Stimulated activated CD4-positive, alpha-beta T cell treated with anti-CD3 and anti-CD28 coated beads, Interleukin-2, amount 100 ng/mL, for 4 hours (primary cell): ENCODE data around the gene RAB14.
"Not testable (repeated sequence)": the region's sequence is repeated elsewhere in the genome, so short reads cannot be mapped to it uniquely, and the experiment has no call there.

Experiments used
- DNase-seq: peaks from one replicate; pipeline ENCODE4 v3.0.0-alpha.2; 2020; ENCODE audit warnings: low read depth

RAB14 gene

GRCh38 chr9:121156263-121156731 is 45.4 kb downstream of the RAB14 start:
- no peak for DNase-seq

DNA sequence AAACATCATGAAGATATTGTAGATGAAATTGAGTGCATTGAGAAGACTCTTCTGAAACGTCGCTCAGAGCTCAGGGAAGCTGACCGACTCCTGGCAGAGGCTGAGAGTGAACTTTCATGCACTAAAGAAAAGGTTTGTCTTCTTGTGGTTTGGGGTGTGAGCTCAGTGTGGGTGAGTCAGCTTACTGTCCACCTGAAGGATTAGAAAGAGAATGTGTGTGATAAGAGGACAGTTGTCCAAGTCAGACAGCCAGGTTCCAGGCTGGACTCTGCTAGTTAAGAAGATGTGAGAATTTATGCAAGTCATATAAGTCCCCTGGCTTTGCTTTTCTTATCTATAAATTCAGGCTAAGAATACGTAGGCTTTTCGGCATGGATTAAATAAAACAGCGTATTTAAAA is 46.9 kb downstream of the RAB14 start:
- no peak for DNase-seq

DNA sequence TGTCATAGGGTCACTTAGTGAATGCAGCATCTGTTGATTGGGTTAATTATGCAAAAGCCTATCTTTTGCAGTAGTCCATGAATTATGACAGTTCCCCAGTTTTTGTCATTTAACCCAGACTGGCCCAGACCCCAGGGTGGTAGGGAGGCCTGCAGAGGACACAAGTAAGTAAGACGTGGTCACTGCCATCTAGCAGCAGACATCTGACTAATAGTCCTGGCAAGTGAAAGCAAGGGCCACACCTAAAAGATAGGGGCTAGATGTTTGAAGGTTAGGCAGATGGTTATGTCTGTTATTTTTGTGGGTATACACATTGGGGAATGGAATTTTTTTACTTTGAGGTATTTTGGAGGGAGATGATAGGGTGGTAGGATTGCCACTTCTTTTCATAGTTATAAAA is 48.0 kb downstream of the RAB14 start:
- DNase-seq = no peak

- no peak for DNase-seq
Observed at GRCh38 chr9:121150188-121150587, 51.5 kb downstream of the RAB14 start.

DNA sequence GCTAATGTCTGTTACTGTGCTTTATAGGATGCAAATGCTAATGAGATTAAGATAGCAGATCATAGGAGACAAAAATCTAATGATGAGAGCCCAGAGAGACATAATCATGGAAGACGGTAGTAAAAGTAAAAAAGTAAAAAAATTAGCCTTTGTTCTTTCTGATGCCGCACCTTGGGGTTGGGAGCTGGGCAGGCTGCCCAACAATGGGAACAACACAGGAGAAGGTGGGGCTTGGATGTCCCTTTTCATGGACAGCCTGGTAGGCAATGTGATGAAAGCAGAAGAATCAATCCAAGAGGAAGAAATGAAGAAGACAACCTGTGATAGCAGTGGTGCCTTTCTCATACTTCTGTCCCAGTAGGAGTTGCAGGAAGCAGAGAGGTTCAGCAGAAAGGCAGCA is 57.2 kb downstream of the RAB14 start:
- no peak for DNase-seq

DNA sequence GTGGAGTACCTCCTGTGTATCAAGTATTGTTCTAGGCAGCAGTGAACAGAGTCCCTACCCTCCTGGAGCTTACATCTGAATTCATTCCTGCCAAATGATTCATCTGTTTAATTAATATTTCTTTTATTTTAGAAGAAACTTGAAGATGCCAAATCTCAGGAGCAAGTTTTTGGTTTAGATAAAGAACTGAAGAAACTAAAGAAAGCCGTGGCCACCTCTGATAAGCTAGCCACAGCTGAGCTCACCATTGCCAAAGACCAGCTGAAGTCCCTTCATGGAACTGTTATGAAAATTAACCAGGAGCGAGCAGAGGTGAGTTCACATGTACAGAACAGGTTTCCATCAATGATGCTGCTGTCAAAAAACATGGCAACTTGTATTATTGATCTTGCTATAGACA is 57.9 kb downstream of the RAB14 start:
- no peak for DNase-seq

DNA sequence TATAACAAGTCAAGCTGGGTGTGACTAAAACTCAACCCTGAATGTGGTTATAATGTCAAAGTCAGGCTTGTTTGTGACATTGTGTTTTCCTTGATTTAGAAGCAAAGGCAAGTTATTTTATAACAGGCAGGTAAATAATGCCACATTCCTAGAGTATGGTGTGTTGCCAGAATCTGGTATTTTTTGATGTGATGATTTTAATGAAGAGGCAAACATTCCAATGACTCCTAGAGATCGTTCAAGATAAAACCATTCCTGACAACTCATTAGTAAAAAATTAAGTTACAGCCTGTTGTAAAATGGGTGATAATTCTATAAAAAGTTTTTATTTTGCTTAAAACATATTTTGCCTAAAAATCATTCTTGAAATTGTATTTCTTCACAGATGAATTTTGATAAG is 60.0 kb downstream of the RAB14 start:
- no peak for DNase-seq

DNA sequence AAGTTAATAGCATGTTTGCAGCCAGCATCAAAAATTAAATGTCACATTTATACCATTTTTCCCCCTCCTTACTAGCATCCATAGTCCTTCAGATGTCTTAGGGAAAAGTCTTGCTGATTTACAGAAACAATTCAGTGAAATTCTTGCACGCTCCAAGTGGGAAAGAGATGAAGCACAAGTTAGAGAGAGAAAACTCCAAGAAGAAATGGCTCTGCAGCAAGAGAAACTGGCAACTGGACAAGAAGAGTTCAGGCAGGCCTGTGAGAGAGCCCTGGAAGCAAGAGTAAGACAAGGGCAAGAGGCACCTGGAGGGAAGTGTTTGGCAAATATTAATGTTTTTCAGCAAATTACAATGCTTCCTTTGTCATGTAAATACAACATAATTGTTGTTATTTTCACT is 60.4 kb downstream of the RAB14 start:
- no peak for DNase-seq

DNA sequence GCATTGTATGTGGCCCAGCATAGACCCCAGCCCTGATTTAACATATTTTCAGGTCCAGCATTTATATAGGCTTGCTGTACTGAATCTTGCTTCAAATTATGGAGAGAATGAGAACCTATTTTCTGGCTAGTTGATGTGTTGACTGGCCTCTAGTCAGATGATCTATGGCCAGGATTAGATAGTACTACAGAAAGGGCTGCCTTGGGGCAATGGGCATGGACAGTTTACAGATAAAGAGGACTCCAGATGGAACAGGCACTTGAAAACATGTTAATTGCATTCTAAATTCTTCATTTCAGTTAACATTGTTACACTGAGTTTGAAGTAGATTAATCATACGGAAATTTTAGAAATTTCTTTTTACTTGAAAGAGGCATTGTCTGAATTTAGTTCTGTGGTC is 61.5 kb downstream of the RAB14 start:
- DNase-seq = no peak

GRCh38 chr9:121138973-121139372 is 62.7 kb downstream of the RAB14 start:
- DNase-seq = no peak

DNA sequence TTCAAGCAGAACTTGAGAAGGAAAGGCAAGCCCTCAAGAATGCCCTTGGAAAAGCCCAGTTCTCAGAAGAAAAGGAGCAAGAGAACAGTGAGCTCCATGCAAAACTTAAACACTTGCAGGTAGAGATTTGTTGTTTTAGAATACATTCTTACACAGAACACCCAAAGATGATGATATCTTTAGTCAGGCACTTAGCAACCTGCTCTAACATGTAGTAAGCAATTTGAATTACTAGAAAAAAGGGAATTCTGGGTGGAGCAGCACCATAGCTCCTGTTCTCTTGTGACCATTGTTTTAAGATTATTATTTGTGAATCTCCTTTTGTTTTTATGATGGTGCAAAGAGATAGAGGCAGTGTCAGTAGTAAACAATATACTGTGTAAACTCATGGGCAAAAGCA is 63.1 kb downstream of the RAB14 start:
- DNase-seq = no peak

DNA sequence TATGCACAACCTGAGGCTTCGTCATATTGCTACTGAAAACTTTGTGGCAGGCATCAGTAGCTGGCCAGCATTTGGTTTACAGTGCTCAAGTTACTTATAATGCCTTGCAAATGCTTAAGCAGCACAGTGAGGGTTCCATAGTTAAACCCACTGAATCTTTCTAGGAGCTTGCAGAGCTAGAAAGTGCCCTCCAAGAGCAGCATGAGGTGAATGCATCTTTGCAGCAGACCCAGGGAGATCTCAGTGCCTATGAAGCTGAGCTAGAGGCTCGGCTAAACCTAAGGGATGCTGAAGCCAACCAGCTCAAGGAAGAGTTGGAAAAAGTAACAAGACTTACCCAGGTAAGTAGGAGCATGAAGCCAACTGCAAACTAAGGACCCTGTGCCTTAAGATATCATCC is 66.0 kb downstream of the RAB14 start:
- no peak for DNase-seq

- DNase-seq = peak; percentile 31
Observed at GRCh38 chr9:121133104-121133816, 68.4 kb downstream of the RAB14 start.

- not testable (repeated sequence) for DNase-seq
Observed at GRCh38 chr9:121129384-121129783, 72.3 kb downstream of the RAB14 start.
